GM19328 (cell line): ENCODE measurements around the gene MRPL32.
A peak's percentile ranks its signal among the peaks of the same experiment; 100 is the strongest.
"Not testable (repeated sequence)": the region's sequence is repeated elsewhere in the genome, so short reads cannot be mapped to it uniquely, and the experiment has no call there.

Source experiments
- ATAC-seq: cut with Tn5 transposase; IDR thresholded peaks from one replicate; pipeline ENCODE4 v1.9.1; 2021; ENCODE audit warnings: mild to moderate bottlenecking, moderate library complexity; ENCODE audit not compliant: unreplicated experiment

The MRPL32 gene

GRCh38 chr7:42931834-42932651 is at the start of gene MRPL32, which contains the start of gene PSMA2:
Gene MRPL32 (plus strand): TSS chr7:42932376. CDS start chr7:42932387, 11 bp downstream.
Gene PSMA2 (minus strand): TSS chr7:42932174. CDS start chr7:42932158, 16 bp downstream.
- ATAC-seq: peak; percentile 99

GRCh38 chr7:42883950-42884349 is 48.2 kb upstream of the MRPL32 start:
- ATAC-seq: no peak

- ATAC-seq: not testable (repeated sequence)
Measured at GRCh38 chr7:42885183-42885582, 47.0 kb upstream of the MRPL32 start.

GRCh38 chr7:42886129-42886528 is 46.0 kb upstream of the MRPL32 start:
- no peak for ATAC-seq

- no peak for ATAC-seq
Measured at GRCh38 chr7:42886893-42887505, 45.2 kb upstream of the MRPL32 start.

GRCh38 chr7:42893346-42894240 is 38.6 kb upstream of the MRPL32 start:
- ATAC-seq: no peak

- no peak for ATAC-seq
Measured at GRCh38 chr7:42900842-42901241, 31.3 kb upstream of the MRPL32 start.

GRCh38 chr7:42902331-42902730 is 29.8 kb upstream of the MRPL32 start:
- no peak for ATAC-seq

GRCh38 chr7:42906181-42906580 is 26.0 kb upstream of the MRPL32 start:
- no peak for ATAC-seq

- ATAC-seq: no peak
Measured at GRCh38 chr7:42907316-42907715, 24.9 kb upstream of the MRPL32 start.

GRCh38 chr7:42910306-42910705 is 21.9 kb upstream of the MRPL32 start:
- no peak for ATAC-seq

GRCh38 chr7:42911454-42912447 is 20.4 kb upstream of the MRPL32 start, which contains the start of gene C7orf25:
Gene C7orf25 (minus strand): TSS chr7:42912070. CDS start chr7:42910900, 1,170 bp downstream.
- peak; percentile 92 for ATAC-seq

GRCh38 chr7:42913591-42913990 is 18.6 kb upstream of the MRPL32 start:
- no peak for ATAC-seq

- ATAC-seq: no peak
Measured at GRCh38 chr7:42914009-42914408, 18.2 kb upstream of the MRPL32 start.

- no peak for ATAC-seq
Measured at GRCh38 chr7:42914421-42915045, 17.6 kb upstream of the MRPL32 start.

- ATAC-seq: no peak
Measured at GRCh38 chr7:42915356-42915755, 16.8 kb upstream of the MRPL32 start.

- ATAC-seq: no peak
Measured at GRCh38 chr7:42922017-42922753, 10.0 kb upstream of the MRPL32 start.

- no peak for ATAC-seq
Measured at GRCh38 chr7:42924223-42924838, 7.8 kb upstream of the MRPL32 start.
